ENCODE results near the gene TMEM14A. TPM values are rescaled to one million over a fixed set of nuclear protein-coding genes. Genes with fewer than 3 reads are reported as not detected.

TMEM14A gene, protein sequence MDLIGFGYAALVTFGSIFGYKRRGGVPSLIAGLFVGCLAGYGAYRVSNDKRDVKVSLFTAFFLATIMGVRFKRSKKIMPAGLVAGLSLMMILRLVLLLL
- 5.5 and 19.1 TPM in 2 replicates for total RNA-seq

GRCh38 chr6:52670502-52671409, at the start of gene TMEM14A:
TSS of gene TMEM14A (plus strand) at chr6:52671113. CDS start at chr6:52677103, 5,990 bp downstream.

Other genes starting within 250 kb of the TMEM14A start
- 9.9 and 12.8 TPM in 2 replicates for gene TRAM2, start 94.1 kb upstream of the TMEM14A start, total RNA-seq
- gene GSTA2, start 92.4 kb downstream of the TMEM14A start, total RNA-seq, result not detected in 2 replicates
- gene GSTA1, start 132.7 kb downstream of the TMEM14A start, total RNA-seq, result 0.21 TPM in 1 of 2 replicates, not detected in the other
- gene GSTA5, start 169.7 kb downstream of the TMEM14A start, total RNA-seq, result not detected in 2 replicates
- not detected in 2 replicates for gene GSTA3, start 238.6 kb downstream of the TMEM14A start, total RNA-seq

Measured in nasal cavity respiratory epithelium epithelial cell of viscerocranial mucosa (primary cell).